GF-D8 (cell line): ENCODE measurements around the gene CYP2R1.

Experiments used
- DNase-seq: peaks from one replicate; lab custom pipeline; 2025; lab: John Stamatoyannopoulos, UW

CYP2R1 gene

GRCh38 chr11:14892036-14892556 is at the start of gene CYP2R1:
Gene CYP2R1 (minus strand): TSS chr11:14892231. CDS start chr11:14892205, 26 bp downstream.
- DNase-seq: peak; percentile 75

DNA sequence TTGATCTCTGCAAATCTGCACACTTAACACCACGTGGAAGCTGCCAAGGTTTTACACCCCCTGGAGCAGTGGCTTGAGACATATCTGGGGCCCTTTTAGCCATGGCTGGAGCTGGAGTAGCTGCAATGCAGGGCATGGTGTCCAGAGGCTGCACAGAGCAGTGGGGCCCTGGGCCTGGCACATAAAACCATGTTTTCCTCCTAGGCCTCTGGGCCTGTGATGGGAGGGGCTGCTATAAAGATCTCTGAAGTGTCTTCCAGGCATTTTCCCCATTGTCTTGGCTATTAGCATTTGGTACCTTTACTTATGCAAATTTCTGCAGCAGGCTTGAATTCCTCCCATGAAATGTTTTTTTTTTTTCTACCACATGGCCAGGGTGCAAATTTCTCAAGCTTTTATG is 46.9 kb upstream of the CYP2R1 start:
- DNase-seq: no peak

GRCh38 chr11:14934641-14935351 is 42.8 kb upstream of the CYP2R1 start:
- DNase-seq: no peak

DNA sequence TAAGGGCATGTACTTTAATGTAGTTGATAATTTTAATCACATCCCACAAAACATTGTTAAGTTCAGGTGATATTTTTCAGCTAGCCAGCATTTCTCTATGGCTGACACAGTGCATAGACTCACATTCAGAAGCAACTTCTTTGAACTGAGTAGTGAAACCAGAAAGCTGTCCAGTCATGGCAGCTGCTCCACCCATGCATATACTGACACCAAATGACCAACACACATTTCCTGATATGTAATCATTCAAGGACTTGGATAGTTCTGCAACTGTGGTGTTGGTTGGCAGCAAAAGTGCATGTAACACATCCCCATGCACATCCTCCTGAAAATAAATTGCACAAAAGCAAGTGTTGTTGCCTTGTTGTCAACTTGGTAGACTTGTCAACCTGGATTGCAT is 40.4 kb upstream of the CYP2R1 start:
- DNase-seq: no peak

- DNase-seq: no peak
These were observed 38.3 kb upstream of the CYP2R1 start for GRCh38 chr11:14930369-14930768.

- no peak for DNase-seq
These were observed 35.1 kb upstream of the CYP2R1 start for GRCh38 chr11:14927146-14927545.

DNA sequence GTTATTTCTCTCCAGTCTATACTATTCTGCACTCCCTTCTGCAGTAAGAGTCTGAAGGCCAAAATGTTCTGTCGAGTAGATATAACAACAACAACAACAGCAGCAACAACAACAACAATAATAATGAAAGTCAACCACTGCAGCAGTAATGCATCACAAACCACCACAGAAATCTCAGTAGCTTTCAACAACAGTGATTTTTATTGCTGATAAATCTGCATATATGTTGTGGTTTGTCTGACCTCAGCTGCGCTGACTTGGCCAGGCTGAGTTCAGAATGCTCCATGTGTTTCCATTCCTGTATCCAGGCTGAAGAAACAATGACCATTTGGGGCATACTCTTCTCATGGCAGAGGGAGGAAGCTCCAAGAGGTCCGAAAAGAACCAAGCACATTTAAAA is 32.3 kb upstream of the CYP2R1 start:
- DNase-seq: no peak

- DNase-seq: no peak
These were observed 24.4 kb upstream of the CYP2R1 start for GRCh38 chr11:14916403-14916802.

GRCh38 chr11:14914536-14914935 is 22.5 kb upstream of the CYP2R1 start:
- no peak for DNase-seq

DNA sequence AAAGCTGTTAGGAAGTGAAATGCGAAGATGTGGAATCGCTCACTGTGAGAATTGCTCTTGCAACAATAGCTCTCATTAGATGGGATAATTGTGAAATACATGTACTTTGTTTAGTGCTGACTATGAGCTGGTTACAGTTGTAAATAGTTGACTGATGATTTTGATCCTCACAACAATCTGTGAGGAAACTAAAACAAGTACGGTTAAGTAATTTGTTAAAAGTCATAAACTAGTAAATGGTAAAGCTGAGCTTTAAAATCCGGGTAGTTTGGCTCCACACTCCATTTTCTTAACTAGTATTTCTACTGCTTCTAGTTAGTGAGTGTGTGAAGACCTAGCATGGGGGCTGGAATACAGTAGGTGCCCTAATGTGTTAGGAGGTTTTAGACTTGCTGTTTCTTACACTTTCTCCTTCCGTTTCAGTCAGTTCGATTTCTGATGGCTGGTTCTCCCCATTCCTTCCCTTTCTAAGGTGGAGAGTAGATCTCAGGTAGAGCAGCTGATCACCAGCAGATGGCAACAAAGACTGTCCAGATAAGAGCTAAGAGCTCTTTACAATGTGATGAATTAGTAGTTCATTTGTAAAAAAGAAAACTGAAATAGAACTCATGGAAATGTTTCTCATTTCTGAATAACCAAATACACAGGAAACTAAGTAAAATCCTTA is 16.3 kb upstream of the CYP2R1 start:
- no peak for DNase-seq

GRCh38 chr11:14907411-14908213 is 15.6 kb upstream of the CYP2R1 start:
- no peak for DNase-seq

DNA sequence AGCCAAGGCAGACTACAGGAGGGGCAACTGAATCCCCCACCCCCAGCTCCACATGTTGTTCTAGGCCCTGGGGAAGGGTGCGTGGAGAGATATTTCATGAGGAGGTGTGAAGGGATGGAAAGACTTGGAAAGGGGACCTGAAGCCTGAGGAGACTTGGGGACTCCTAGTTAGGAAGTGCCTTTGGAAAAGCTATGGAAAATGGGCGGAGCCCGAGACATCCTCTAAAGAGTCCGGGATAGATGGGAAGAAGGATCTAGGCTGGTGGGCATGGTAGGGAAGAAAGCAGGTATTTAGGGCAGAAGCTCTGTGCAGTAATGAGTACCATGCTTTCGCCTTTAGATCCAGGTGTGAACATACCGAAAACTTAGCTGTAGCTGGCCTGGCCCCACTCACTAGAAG is 15.0 kb upstream of the CYP2R1 start:
- DNase-seq: no peak

GRCh38 chr11:14906578-14906977 is 14.5 kb upstream of the CYP2R1 start:
- DNase-seq: no peak

DNA sequence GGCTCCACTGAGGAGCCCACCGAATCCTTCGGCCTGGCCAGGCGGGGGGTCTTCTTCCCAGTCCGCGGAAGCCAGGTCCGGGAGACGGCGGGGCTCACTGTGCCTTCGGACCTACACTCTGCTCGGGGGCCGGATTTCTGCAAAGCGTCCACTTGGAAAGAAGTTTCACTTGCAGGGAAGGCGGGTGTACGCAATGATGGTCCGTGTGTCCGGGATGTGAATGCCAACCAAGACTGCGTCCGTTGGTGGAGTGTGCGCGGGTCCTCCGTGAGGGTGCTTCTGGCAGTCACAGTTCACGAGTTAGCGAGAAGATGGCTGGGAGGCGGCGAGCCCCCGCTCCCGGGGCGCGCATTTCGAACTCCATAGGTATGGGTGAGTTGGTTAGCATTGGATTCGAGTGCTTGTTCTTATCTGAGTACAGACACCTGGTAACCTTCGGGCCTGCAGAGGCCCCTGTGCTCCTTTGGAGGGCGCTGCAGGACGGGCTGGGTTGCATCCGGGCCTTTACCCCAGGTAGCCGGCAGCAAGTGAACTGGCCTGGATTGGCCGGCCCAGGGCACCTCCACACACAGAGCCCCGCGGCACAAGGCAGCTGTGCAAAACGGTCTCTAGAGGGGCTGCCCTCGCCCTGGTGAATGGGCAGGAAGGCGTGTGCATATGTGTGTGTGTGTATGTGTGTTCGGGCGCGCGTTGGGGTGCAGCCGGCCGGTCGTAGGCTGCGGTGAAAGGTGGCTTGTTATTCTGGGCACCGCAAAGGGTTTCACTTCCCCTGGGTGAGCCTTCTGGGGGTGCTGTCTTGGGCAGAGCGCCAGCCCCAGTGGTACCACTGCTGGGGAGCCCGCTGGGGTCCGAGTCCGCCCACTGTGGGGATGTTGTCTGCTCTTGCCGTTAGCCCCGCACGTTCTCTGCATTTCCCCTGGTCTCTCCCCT is 13.3 kb upstream of the CYP2R1 start:
- DNase-seq: no peak

- DNase-seq: peak; percentile 44
These were observed 12.7 kb upstream of the CYP2R1 start for GRCh38 chr11:14904745-14905103.

- DNase-seq: no peak
These were observed 10.8 kb upstream of the CYP2R1 start for GRCh38 chr11:14902650-14903350.

- no peak for DNase-seq
These were observed 6.9 kb upstream of the CYP2R1 start for GRCh38 chr11:14898906-14899305.

GRCh38 chr11:14898355-14898754 is 6.3 kb upstream of the CYP2R1 start:
- no peak for DNase-seq

DNA sequence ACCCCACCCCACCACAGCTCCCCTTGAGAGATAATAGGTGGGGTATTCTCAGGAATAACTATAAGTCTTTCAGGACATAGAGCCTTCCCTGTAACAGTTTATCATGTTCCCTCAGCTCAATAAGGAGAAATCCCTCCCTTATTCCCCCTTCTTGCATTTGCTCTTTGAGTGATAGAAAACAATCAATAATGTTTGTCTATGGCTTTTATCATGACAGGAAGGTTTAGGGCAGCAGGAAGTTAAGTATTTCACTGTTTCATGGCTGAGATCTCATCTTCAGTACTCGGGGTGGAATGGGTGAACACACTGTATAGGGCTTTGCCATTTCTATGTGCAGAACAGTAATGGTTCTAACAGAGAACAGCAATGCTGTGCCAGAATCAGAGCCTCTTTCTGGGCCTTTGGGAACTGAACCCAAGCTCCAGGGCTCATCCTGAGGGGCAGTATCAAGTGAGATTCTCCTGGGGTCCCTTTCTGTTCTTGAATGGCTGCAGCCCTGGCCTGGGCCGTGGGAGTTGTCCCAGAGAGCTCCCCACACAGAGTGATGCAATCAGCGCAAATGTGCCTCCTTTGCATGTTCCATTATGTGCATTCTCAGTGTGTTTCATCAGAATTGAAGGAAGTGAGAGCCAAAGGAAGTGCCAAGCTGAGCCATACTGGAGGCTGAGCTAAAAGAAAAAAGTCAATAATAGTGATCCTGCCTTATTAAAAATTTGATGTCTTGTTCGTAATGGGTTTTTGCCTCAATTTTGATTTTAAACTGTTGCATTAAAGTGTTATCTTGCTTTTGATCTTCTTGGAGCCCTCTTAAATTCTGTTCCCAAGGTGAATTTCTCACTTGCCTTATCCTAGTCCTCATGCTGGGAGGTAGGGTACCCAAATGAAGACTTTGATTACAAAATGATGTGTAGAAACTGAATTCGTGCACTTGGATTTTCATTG is 2.9 kb upstream of the CYP2R1 start:
- DNase-seq: peak; percentile 70

GRCh38 chr11:14892577-14892976 is 546 bp upstream of the CYP2R1 start:
- no peak for DNase-seq
